ENCODE measurements around the gene AOC2. TPM values are rescaled to one million over a fixed set of nuclear protein-coding genes. Genes with fewer than 3 reads are reported as not detected.
A peak's percentile ranks its signal among the peaks of the same experiment; 100 is the strongest.

AOC2 gene
- total and polyA plus RNA-seq, 4 donors: 0.17 to 2.4 (median 0.41) TPM

DNA sequence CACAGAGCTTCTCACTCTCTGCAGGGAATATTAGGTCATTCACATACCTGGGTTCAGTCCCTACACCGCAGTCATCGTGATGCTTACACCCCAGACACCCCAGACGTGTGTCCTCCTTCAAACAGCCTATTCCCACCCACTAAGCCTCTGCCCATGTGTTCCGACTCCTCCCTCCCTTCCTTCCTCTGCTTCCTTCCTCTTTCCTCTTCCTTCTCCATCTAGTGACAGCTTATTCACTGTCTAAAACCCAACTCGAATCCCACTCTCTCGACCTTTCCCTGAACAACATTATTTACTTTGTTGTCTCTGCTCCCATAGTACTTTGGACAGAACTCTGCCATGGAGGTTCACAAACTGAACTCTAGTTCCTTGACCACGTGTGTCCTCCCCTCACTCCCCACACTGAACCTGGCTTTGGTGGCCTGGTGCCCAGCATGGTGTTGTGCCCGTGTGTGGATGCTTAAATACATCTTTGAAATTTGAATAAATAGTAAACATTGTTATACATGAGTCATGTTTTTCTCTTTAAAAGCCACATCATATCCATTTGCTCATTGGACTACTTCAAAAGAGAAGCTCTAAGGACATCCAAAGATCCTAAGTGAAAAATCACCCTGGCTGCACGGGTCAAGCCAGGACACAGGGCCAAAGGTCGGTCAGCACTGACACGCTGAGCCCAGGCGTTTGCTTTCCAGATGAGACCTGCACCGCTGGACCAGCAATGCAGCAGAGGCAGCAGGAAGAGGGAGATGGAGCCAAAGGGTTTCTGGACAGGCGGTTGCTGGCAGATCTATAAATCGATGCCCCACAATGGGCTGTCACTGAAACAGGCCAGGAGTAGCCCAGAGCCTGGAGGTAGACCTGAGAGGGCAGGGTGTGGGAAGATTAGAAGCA lies 42.1 kb downstream of the AOC2 start:
- 19% methylated on average over 15 of the region's 15 CpGs for WGBS
- peak overlapping the region; percentile 58 to 87 for H3K27ac ChIP-seq (ENCODE audit: low read depth in 1 of 2, low read length in 2 of 2)
- H3K27me3 ChIP-seq (ENCODE audit: control insufficient read depth in 4 of 4, insufficient read depth in 4 of 4, low read length in 3 of 4): no peaks in the 10 kb centered on the region
- peak overlapping the region in 1 of 3 donors; percentile 7 for H3K4me3 ChIP-seq (ENCODE audit: low read depth in 1 of 3, low read length in 3 of 3)
- TF ChIP-seq EGR1 (IDR thresholded peaks at IDR 0.05; ENCODE audit: low read depth in 2 of 2) (peak in 1 of 2 donors; percentile 58), FOXA2 (IDR thresholded peaks at IDR 0.05) (peak; percentile 81), HNF4A (conservative IDR thresholded peaks at IDR 0.05) (peak; percentile 93 to 95), RAD21 (IDR thresholded peaks at IDR 0.05) (peak; percentile 27 to 54), NR2F2 (IDR thresholded peaks at IDR 0.05) (peak; percentile 90), GABPA (IDR thresholded peaks at IDR 0.05 in 1 of 2, conservative IDR thresholded peaks at IDR 0.05 in 1 of 2) (peak in 1 of 2 donors; percentile 53), JUND (IDR thresholded peaks at IDR 0.05) (peak; percentile 59 to 62), RXRA (IDR thresholded peaks at IDR 0.05) (peak; percentile 98 to 99), ATF3 (IDR thresholded peaks at IDR 0.05) (peak; percentile 39), YY1 (IDR thresholded peaks at IDR 0.05) (peak; percentile 62), FOXA1 (IDR thresholded peaks at IDR 0.05) (peak; percentile 68), TAF1 (conservative IDR thresholded peaks at IDR 0.05) (peak; percentile 54), SP1 (IDR thresholded peaks at IDR 0.05) (peak; percentile 91), HNF4G (IDR thresholded peaks at IDR 0.05) (peak; percentile 76)
- TF ChIP-seq, protein P1, sequence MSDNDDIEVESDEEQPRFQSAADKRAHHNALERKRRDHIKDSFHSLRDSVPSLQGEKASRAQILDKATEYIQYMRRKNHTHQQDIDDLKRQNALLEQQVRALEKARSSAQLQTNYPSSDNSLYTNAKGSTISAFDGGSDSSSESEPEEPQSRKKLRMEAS (IDR thresholded peaks at IDR 0.05): peak; percentile 58
- TF ChIP-seq, protein P2, sequence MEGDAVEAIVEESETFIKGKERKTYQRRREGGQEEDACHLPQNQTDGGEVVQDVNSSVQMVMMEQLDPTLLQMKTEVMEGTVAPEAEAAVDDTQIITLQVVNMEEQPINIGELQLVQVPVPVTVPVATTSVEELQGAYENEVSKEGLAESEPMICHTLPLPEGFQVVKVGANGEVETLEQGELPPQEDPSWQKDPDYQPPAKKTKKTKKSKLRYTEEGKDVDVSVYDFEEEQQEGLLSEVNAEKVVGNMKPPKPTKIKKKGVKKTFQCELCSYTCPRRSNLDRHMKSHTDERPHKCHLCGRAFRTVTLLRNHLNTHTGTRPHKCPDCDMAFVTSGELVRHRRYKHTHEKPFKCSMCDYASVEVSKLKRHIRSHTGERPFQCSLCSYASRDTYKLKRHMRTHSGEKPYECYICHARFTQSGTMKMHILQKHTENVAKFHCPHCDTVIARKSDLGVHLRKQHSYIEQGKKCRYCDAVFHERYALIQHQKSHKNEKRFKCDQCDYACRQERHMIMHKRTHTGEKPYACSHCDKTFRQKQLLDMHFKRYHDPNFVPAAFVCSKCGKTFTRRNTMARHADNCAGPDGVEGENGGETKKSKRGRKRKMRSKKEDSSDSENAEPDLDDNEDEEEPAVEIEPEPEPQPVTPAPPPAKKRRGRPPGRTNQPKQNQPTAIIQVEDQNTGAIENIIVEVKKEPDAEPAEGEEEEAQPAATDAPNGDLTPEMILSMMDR (IDR thresholded peaks at IDR 0.05; ENCODE audit: low read depth, low read length, missing input control): no peak
- TF ChIP-seq, protein P3, sequence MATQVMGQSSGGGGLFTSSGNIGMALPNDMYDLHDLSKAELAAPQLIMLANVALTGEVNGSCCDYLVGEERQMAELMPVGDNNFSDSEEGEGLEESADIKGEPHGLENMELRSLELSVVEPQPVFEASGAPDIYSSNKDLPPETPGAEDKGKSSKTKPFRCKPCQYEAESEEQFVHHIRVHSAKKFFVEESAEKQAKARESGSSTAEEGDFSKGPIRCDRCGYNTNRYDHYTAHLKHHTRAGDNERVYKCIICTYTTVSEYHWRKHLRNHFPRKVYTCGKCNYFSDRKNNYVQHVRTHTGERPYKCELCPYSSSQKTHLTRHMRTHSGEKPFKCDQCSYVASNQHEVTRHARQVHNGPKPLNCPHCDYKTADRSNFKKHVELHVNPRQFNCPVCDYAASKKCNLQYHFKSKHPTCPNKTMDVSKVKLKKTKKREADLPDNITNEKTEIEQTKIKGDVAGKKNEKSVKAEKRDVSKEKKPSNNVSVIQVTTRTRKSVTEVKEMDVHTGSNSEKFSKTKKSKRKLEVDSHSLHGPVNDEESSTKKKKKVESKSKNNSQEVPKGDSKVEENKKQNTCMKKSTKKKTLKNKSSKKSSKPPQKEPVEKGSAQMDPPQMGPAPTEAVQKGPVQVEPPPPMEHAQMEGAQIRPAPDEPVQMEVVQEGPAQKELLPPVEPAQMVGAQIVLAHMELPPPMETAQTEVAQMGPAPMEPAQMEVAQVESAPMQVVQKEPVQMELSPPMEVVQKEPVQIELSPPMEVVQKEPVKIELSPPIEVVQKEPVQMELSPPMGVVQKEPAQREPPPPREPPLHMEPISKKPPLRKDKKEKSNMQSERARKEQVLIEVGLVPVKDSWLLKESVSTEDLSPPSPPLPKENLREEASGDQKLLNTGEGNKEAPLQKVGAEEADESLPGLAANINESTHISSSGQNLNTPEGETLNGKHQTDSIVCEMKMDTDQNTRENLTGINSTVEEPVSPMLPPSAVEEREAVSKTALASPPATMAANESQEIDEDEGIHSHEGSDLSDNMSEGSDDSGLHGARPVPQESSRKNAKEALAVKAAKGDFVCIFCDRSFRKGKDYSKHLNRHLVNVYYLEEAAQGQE (IDR thresholded peaks at IDR 0.05): peak; percentile 69
- TF ChIP-seq, protein P4, sequence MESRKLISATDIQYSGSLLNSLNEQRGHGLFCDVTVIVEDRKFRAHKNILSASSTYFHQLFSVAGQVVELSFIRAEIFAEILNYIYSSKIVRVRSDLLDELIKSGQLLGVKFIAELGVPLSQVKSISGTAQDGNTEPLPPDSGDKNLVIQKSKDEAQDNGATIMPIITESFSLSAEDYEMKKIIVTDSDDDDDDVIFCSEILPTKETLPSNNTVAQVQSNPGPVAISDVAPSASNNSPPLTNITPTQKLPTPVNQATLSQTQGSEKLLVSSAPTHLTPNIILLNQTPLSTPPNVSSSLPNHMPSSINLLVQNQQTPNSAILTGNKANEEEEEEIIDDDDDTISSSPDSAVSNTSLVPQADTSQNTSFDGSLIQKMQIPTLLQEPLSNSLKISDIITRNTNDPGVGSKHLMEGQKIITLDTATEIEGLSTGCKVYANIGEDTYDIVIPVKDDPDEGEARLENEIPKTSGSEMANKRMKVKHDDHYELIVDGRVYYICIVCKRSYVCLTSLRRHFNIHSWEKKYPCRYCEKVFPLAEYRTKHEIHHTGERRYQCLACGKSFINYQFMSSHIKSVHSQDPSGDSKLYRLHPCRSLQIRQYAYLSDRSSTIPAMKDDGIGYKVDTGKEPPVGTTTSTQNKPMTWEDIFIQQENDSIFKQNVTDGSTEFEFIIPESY (IDR thresholded peaks at IDR 0.05): peak; percentile 88
- H3K4me1 ChIP-seq (ENCODE audit: control insufficient read depth in 4 of 4, insufficient read depth in 4 of 4, low read length in 3 of 4): peaks cover 15 to 45% (median 29%) of the 10 kb centered on the region in 4 donors
- H3K36me3 ChIP-seq (ENCODE audit: control insufficient read depth in 4 of 4, insufficient read depth in 3 of 4, low read depth in 1 of 4, low read length in 3 of 4): no peaks in the 10 kb centered on the region
- H3K9ac ChIP-seq (ENCODE audit: low read depth in 1 of 2, low read length in 2 of 2): peak overlapping the region in 1 of 2 donors; percentile 32
- DNase-seq (ENCODE audit: low spot score): peak; percentile 55
- H3K9me3 ChIP-seq (ENCODE audit: control insufficient read depth in 4 of 4, low read length in 3 of 4): no peaks in the 10 kb centered on the region

Data from liver (tissue), 9 donors.